ENCODE results near the gene AADACL3. TPM values are rescaled to one million over a fixed set of nuclear protein-coding genes. Genes with fewer than 3 reads are reported as not detected.
"Not testable (repeated sequence)": the region's sequence is repeated elsewhere in the genome, so short reads cannot be mapped to it uniquely, and the experiment has no call there.

Gene AADACL3
- total RNA-seq, 1 donor from 2014 or later = not detected

GRCh38 chr1:12714710-12715475, 1.0 kb upstream of the AADACL3 start:
- Mint-ChIP-seq H3K4me1 (peaks cover 20% of the 10 kb centered on the region), H3K9me3 (no peaks in the 10 kb centered on the region), H3K4me3 (no peak overlapping the region), H3K27me3 (ENCODE audit: low read depth) (peaks cover 4% of the 10 kb centered on the region), H3K27ac (ENCODE audit: unreplicated experiment) (no peak overlapping the region), H3K36me3 (ENCODE audit: low read depth) (no peaks in the 10 kb centered on the region)
- no peak for DNase-seq (ENCODE audit: low read depth, low spot score)
- TF ChIP-seq CTCF (conservative IDR thresholded peaks at IDR 0.05) = no peak

GRCh38 chr1:12717301-12717838, 1.5 kb downstream of the AADACL3 start:
- Mint-ChIP-seq H3K27ac (ENCODE audit: unreplicated experiment) (no peak overlapping the region), H3K4me1 (peaks cover 20% of the 10 kb centered on the region)
- no peak for TF ChIP-seq CTCF (conservative IDR thresholded peaks at IDR 0.05)

GRCh38 chr1:12722626-12723025, 6.7 kb downstream of the AADACL3 start:
- Mint-ChIP-seq H3K27ac (ENCODE audit: unreplicated experiment) (no peak overlapping the region), H3K4me3 (no peak overlapping the region), H3K27me3 (ENCODE audit: low read depth) (peaks cover 2% of the 10 kb centered on the region), H3K9me3 (no peaks in the 10 kb centered on the region), H3K4me1 (peaks cover 2% of the 10 kb centered on the region), H3K36me3 (ENCODE audit: low read depth) (no peaks in the 10 kb centered on the region)
- no peak for DNase-seq (ENCODE audit: low read depth, low spot score)
- TF ChIP-seq CTCF (conservative IDR thresholded peaks at IDR 0.05) = no peak

More at GRCh38 chr1:12717301-12717838, 1.5 kb downstream of the AADACL3 start:
- Mint-ChIP-seq H3K4me3 (no peak overlapping the region), H3K27me3 (ENCODE audit: low read depth) (peaks cover 2% of the 10 kb centered on the region), H3K9me3 (no peaks in the 10 kb centered on the region), H3K36me3 (ENCODE audit: low read depth) (no peaks in the 10 kb centered on the region)
- no peak for DNase-seq (ENCODE audit: low read depth, low spot score)

- no peak for TF ChIP-seq CTCF (conservative IDR thresholded peaks at IDR 0.05)
- no peak for DNase-seq (ENCODE audit: low read depth, low spot score)
- Mint-ChIP-seq H3K27ac (ENCODE audit: unreplicated experiment) (no peak overlapping the region), H3K36me3 (ENCODE audit: low read depth) (no peaks in the 10 kb centered on the region), H3K27me3 (ENCODE audit: low read depth) (peaks cover 19% of the 10 kb centered on the region), H3K9me3 (peaks cover 7% of the 10 kb centered on the region), H3K4me3 (no peak overlapping the region), H3K4me1 (no peaks in the 10 kb centered on the region)
Observed at GRCh38 chr1:12728391-12728790, 12.5 kb downstream of the AADACL3 start.

- H3K4me1 Mint-ChIP-seq = no peaks in the 10 kb centered on the region
- no peak for DNase-seq (ENCODE audit: low read depth, low spot score)
- no peak for TF ChIP-seq CTCF (conservative IDR thresholded peaks at IDR 0.05)
- peaks cover 7% of the 10 kb centered on the region for H3K9me3 Mint-ChIP-seq
- no peak overlapping the region for H3K4me3 Mint-ChIP-seq
- peaks cover 35% of the 10 kb centered on the region for H3K27me3 Mint-ChIP-seq (ENCODE audit: low read depth)
- no peak overlapping the region for H3K27ac Mint-ChIP-seq (ENCODE audit: unreplicated experiment)
- H3K36me3 Mint-ChIP-seq (ENCODE audit: low read depth) = no peaks in the 10 kb centered on the region
Observed at GRCh38 chr1:12730156-12730555, 14.2 kb downstream of the AADACL3 start.

- not testable (repeated sequence) for H3K36me3 Mint-ChIP-seq (ENCODE audit: low read depth)
Observed at GRCh38 chr1:12731084-12731483, 15.2 kb downstream of the AADACL3 start.

More at GRCh38 chr1:12731084-12731483, 15.2 kb downstream of the AADACL3 start:
- H3K4me3 Mint-ChIP-seq; DNase-seq (ENCODE audit: low read depth, low spot score); H3K4me1 Mint-ChIP-seq; H3K27ac Mint-ChIP-seq (ENCODE audit: unreplicated experiment); H3K9me3 Mint-ChIP-seq: not testable (repeated sequence)
- H3K27me3 Mint-ChIP-seq (ENCODE audit: low read depth) = peaks cover 39% of the 10 kb centered on the region
